Hematopoietic multipotent progenitor cell treated with erythropoietin and hydrocortisone succinate and interleukin-3 and kit ligand, for 4 days (in vitro differentiated cells): ENCODE data around the gene SLC35D2.
A peak's percentile ranks its signal among the peaks of the same experiment; 100 is the strongest.
"Not testable (repeated sequence)": the region's sequence is repeated elsewhere in the genome, so short reads cannot be mapped to it uniquely, and the experiment has no call there.

Source experiments
- DNase-seq: peaks from one replicate; pipeline ENCODE4 v3.0.0-alpha.2; 2015

The SLC35D2 gene

GRCh38 chr9:96399325-96399633, 15.8 kb upstream of the SLC35D2 start:
- no peak for DNase-seq

GRCh38 chr9:96398582-96399324, 15.2 kb upstream of the SLC35D2 start:
- peak; percentile 17 for DNase-seq

GRCh38 chr9:96395964-96396363, 12.5 kb upstream of the SLC35D2 start:
- DNase-seq, result no peak

- DNase-seq, result no peak
Measured at GRCh38 chr9:96394832-96395496, 11.5 kb upstream of the SLC35D2 start.

GRCh38 chr9:96392263-96392662, 8.8 kb upstream of the SLC35D2 start:
- DNase-seq, result no peak

- no peak for DNase-seq
Measured at GRCh38 chr9:96391021-96391765, 7.7 kb upstream of the SLC35D2 start.

- DNase-seq, result no peak
Measured at GRCh38 chr9:96388144-96388543, 4.6 kb upstream of the SLC35D2 start.

GRCh38 chr9:96386157-96386556, 2.6 kb upstream of the SLC35D2 start:
- DNase-seq, result no peak

- DNase-seq, result no peak
Measured at GRCh38 chr9:96382839-96383164, 709 bp downstream of the SLC35D2 start.

GRCh38 chr9:96382175-96382574, 1.3 kb downstream of the SLC35D2 start:
- no peak for DNase-seq

- no peak for DNase-seq
Measured at GRCh38 chr9:96381696-96382095, 1.8 kb downstream of the SLC35D2 start.

- DNase-seq, result no peak
Measured at GRCh38 chr9:96381125-96381524, 2.4 kb downstream of the SLC35D2 start.

- DNase-seq, result no peak
Measured at GRCh38 chr9:96379461-96379860, 4.0 kb downstream of the SLC35D2 start.

GRCh38 chr9:96378187-96378586, 5.3 kb downstream of the SLC35D2 start:
- DNase-seq, result no peak

GRCh38 chr9:96376891-96377874, 6.3 kb downstream of the SLC35D2 start:
- DNase-seq, result no peak

- not testable (repeated sequence) for DNase-seq
Measured at GRCh38 chr9:96375507-96375906, 8.0 kb downstream of the SLC35D2 start.

- no peak for DNase-seq
Measured at GRCh38 chr9:96367943-96368342, 15.6 kb downstream of the SLC35D2 start.

GRCh38 chr9:96363175-96363967, 20.1 kb downstream of the SLC35D2 start:
- peak; percentile 50 for DNase-seq

GRCh38 chr9:96362119-96362518, 21.4 kb downstream of the SLC35D2 start:
- DNase-seq, result not testable (repeated sequence)

GRCh38 chr9:96361668-96362067, 21.8 kb downstream of the SLC35D2 start:
- DNase-seq, result no peak

- no peak for DNase-seq
Measured at GRCh38 chr9:96360976-96361375, 22.5 kb downstream of the SLC35D2 start.

GRCh38 chr9:96360523-96360922, 23.0 kb downstream of the SLC35D2 start:
- DNase-seq, result not testable (repeated sequence)
